DMS53 (cell line): ENCODE results near the gene TNP1.

Source experiments
- DNase-seq: peaks from one replicate; lab custom pipeline; 2025; lab: John Stamatoyannopoulos, UW

TNP1 gene

DNA sequence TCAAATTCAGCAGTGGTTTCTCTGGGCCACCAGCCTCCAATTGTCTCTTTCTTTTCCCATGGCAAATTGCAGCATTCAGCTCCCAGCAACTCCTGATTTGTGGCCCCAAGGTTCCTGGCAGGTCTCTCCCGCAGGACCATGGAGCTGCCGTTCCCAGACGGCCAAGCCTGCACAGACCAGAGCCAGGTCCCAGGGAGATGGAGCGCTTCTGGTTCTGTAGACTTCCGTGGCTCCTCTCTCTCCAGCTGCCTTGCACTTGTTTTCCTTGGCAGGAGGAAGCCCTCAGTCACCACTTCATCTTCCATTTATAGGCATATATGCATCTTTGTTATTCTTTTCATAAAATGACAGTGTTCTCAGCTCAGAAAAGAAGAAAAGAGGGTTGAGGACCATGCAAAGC, 21.7 kb downstream of the TNP1 start:
- no peak for DNase-seq

DNA sequence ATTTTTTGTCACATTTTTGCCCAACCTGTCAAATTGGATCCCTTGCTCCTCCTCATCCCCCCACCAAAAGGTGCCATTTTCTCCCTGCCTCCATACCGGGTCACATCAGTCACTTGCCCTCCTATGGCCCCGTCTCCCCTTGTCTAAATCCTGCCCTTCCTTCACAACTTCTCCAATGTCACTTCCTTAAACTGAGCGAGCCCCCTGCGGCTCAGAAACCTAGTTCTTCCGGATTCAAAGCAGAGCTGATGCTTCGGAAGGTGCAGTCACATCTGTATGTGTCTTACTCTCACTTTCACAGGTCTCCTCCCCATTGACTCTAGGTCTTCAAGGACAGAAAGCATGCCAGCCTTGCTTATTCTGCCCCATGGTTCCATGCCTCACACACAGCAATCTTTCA, 22.1 kb downstream of the TNP1 start:
- DNase-seq, result no peak

DNA sequence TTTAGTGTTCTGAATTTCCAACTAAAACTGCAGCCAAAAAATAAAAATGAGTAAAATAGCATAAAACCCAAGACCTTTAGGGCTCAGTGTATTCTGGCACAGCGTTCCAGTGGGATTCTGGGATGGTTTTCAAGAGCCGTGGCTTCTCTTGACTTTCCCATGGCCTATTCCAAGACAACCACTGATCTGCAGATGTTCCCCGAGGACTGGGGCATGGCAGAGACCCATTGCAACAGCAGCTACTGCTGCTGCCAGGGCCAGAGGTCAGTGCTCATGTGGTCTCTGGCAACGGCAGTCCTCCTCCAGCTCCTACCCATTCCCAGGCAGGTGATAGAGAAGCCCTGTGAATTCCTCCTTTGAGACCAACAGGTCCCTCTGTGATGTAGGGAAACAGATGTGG, 26.8 kb downstream of the TNP1 start:
- no peak for DNase-seq

DNA sequence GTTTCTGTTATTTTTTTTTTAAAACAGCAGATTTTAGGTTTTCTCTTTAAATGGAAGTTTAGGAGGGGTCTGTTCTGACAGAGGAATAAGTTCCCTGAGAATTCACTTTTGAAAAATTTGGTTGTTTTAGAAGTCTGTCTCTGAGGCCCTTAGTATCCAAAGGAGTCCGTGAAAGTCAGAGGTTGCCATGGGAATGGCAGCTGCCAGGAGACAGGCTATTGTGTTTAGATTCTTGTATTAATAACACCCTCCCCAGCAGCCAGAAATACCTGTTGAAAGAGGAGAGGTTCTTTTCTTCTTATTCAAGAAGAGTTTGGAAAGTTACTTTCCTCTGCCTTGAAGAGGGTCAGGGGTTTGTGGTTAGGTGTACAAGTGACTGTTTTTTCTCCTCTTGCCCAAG, 29.5 kb downstream of the TNP1 start:
- DNase-seq, result peak; percentile 54

DNA sequence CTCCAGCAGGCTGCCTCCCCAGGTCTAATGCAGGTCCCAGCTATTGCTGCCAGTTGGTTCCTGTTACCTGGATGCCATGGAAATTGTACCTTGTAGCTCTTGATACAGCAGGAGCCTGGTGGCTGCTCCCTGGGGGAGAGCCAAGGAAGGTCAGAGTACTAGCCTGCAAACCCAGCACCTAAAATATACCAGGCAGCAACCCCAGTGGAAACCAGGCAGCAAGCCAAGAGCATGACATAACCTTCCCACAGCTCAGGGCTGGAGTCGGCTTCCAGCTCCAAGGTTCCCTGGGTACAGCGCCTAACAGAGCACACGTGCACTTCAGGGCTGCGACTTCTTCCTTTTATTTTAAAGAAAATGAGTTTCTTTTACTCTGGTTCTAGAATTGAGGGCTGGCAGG, 30.3 kb downstream of the TNP1 start:
- DNase-seq, result peak; percentile 19

DNA sequence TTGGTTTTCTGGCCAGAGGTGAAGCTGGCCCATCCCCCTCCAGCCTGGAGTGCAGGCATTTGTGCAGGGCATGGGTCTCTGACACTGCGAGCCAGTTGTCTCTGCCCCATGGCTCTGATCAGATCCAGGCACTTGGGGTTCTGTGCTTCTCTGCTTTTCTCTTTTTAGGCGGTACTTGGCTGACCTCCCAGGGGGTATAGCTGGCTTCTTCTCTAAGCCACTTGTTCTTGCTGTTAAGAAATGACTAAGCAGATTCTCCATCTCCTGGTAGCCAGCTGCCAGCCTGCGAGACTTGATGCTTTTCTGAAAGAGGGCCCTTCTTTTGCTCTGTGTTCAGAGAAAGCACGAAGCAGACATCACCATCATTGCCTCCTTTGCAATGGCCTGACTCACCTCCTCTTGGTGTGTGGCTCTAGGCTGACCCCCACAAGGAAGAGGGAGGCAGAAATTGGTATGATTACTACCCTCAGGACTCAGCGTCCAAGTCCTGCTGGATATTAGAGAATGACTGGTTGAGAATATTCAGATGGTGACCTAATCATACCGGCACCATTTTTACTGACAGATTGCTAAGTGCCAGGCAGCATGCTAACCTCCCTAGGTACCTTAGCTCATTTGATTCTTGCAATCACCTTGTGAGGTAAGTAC, 32.7 kb downstream of the TNP1 start:
- DNase-seq, result no peak

DNA sequence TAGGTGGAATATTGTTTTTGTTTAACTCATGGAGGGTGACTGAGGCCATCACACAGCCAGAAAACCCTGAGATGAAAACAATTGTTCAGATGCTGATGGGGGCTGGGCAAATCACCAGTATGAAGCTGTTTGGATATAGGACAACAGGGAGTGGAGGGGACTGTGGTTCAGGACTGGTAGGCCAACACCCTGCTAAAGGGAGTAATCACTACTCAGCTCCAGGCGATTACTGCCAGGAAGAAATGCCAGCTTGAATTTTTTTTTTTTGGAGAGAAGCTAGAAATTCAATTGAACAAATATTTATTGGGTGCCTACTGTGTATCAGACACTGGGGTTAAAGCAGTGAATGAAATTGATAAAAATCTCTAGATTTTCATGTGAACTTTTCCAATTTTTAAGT, 37.4 kb downstream of the TNP1 start:
- no peak for DNase-seq

DNA sequence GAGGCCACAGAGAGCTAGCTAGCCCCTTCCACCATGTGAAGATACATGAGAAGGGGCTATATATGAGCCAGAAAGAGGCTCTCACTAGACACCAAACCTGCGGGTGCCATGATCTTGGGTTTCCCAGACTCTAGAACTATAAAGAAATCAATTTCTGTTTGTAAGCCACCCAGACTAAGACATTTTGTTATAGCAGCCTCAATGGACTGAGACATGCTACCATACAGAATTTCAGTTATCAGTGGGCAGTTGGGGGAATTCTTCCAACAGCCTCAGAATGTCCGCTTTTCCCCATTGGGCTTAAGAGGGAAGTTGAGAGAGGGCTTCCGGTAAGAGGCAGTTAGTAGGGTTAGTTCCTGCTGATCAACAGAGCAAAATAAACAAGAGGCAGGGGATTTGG, 39.2 kb downstream of the TNP1 start:
- no peak for DNase-seq

DNA sequence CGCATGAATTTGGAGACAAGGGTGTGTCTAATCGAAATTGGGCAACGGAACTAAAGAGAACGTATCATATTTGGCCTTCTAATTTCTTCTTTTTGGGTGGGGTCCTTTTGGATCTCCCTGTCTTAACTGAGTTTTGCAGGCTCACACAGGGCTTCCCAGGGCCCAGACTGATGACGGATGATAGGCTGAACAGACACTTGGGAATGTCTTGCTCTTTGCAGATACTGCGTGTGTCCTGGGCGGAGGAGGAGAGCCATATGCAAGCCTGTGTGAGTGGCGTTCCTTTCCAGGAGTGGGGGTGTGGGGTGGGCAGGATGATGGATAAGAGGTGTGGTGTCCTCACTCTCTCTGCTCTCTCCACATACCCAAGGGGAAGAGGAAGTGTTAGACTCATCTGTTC, 40.1 kb downstream of the TNP1 start:
- DNase-seq, result no peak

DNA sequence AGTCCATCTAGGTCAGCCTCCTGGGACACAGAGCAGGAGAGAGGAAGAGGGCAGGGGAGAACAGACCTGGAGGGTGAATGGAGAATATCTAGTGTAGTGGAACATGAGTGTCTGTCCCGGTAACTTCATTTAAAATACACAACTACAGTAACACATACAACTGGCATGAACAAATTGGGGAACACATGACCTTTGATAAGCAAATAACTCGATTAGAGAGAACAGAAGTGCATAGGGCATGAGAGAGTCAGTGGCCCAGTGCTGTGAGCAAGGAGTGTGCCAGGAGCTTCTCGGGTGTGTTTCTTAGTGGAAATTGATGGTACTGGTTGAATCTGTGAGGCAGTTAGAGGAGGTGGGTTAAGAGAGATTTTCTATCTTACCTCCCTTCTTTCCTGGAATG, 40.8 kb downstream of the TNP1 start:
- DNase-seq, result no peak

DNA sequence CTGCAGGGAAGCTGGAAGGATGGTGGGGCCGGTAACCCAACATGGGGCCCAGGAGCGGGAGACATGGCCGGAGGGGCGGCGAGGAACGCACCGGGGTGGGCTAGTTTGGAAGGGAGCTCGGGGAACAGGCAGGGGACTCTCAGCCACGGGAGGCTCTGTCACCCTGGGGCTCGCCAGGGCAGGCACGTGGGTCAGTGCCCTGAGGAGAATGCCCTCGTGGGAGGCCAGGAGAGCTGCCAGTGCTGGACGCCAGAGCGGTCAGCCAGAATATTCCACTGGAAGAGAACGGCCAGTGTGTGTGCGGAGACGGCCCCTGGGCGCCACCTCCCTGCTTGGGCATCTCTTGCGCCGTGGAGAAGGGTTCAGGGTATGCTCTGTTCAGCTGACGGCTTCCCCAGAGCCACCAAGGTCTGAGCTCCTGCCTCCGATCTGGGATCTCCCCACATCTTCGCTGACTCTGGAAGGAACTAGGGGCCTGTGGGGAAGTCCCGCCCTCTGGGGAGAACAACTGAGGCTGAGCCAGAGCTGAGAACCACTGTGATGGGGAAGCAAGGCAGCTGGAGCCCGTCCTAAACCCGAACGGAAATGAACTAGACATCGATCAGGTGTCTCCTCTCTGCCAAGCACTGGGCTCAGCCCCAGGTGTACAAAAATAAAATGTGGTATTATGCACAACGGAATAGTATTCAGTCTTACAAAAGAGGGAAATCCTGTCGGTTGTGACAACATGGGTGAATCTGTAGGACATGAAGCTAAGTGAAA, 49.3 kb downstream of the TNP1 start:
- no peak for DNase-seq
